Activated B cell treated with CpG ODN at 0.5 μM for 24 hours (primary cell): ENCODE results near the gene GLI3. TPM values are rescaled to one million over a fixed set of nuclear protein-coding genes. Genes with fewer than 3 reads are reported as not detected.

Experiments used
- ATAC-seq: fragments of 200-7000 bp; cut with Tn5 transposase; one replicate; pipeline ENCODE4 v1.10.0; 2021; ENCODE audit warnings: low read depth, mild to moderate bottlenecking, moderate library complexity
- CTCF ChIA-PET: fragments of 350-600 bp; sonication (Branson Sonifier 250); formaldehyde crosslinking; loops from one replicate; lab custom pipeline; 2021; ENCODE audit warnings: antibody characterized with exemption; lab: Charles Lee
- POLR2A ChIA-PET: fragments of 350-600 bp; sonication (Branson Sonifier 250); formaldehyde crosslinking; loops from one replicate; lab custom pipeline; 2021; ENCODE audit warnings: antibody characterized with exemption; lab: Charles Lee
- DNase-seq: peaks from one replicate; pipeline ENCODE4 v3.0.0; 2022
- H3K27ac Mint-ChIP-seq: one replicate; pipeline ENCODE4 v1.8.0; 2020; ENCODE audit warnings: mixed read lengths
- H3K27me3 Mint-ChIP-seq: one replicate; pipeline ENCODE4 v1.8.0; 2021; ENCODE audit warnings: mixed read lengths
- H3K36me3 Mint-ChIP-seq: one replicate; pipeline ENCODE4 v1.8.0; 2021; ENCODE audit warnings: low read depth, mixed read lengths
- H3K4me1 Mint-ChIP-seq: one replicate; pipeline ENCODE4 v1.8.0; 2021; ENCODE audit warnings: mixed read lengths
- H3K4me3 Mint-ChIP-seq: one replicate; pipeline ENCODE4 v1.8.0; 2020; ENCODE audit warnings: mild to moderate bottlenecking, mixed read lengths
- H3K9me3 Mint-ChIP-seq: one replicate; pipeline ENCODE4 v1.8.0; 2020; ENCODE audit warnings: mixed read lengths
- intact Hi-C: fragments of 100-400 bp; cut with micrococcal nuclease; formaldehyde crosslinking; loops from one replicate; pipeline ENCODE4 v1.15.1; 2024
- total RNA-seq: library from RNA; stranded (reverse); gene quantifications from 2 replicates; pipeline ENCODE4 v1.2.3, GENCODE V29; 2022
- TF ChIP-seq, protein P1 (sequence below): fragments of 200-600 bp; IDR thresholded peaks from one replicate; pipeline ENCODE4 v1.8.0; 2022; ENCODE audit warnings: antibody characterized with exemption, mild to moderate bottlenecking

The GLI3 gene
- total RNA-seq, 1 donor from 2014 or later: not detected

DNA sequence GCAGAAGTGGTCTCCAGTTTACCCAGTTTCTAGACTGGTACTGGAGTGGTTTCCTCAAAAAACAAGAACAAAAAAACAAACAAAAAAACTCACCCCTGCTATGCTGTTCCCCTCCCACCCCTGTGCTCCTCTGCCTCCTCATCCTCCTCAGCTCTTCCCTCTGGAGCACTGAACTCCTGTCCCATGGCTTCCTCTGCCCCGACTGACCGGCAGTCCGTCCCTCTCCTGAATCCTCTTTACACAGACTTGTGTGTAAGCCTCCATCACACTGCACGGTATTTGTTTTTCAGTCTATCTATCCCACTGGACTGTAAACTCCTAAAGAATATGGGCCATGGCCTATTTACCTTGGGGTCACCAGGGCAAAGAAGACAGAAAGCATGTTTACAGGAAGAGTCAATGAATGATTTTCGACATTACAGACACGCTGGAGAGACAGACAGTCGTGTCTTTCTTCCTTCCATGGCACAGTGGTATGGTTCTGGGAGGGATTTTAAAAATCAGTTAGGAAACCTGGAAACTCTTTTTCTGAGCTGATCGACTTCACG lies 265.3 kb downstream of the GLI3 start:
- DNase-seq (no peak), ATAC-seq (no peak)
- no peaks in the 10 kb centered on the region for H3K9me3 Mint-ChIP-seq
- peaks cover 3% of the 10 kb centered on the region for H3K27me3 Mint-ChIP-seq
- no peaks in the 10 kb centered on the region for H3K4me1 Mint-ChIP-seq
- ChIA-PET CTCF (no interaction called here), POLR2A (no interaction called here)
- intact Hi-C loops: no loop called here
- TF ChIP-seq, protein P1, sequence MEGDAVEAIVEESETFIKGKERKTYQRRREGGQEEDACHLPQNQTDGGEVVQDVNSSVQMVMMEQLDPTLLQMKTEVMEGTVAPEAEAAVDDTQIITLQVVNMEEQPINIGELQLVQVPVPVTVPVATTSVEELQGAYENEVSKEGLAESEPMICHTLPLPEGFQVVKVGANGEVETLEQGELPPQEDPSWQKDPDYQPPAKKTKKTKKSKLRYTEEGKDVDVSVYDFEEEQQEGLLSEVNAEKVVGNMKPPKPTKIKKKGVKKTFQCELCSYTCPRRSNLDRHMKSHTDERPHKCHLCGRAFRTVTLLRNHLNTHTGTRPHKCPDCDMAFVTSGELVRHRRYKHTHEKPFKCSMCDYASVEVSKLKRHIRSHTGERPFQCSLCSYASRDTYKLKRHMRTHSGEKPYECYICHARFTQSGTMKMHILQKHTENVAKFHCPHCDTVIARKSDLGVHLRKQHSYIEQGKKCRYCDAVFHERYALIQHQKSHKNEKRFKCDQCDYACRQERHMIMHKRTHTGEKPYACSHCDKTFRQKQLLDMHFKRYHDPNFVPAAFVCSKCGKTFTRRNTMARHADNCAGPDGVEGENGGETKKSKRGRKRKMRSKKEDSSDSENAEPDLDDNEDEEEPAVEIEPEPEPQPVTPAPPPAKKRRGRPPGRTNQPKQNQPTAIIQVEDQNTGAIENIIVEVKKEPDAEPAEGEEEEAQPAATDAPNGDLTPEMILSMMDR: no peak
- H3K4me3 Mint-ChIP-seq: no peak overlapping the region
- no peaks in the 10 kb centered on the region for H3K36me3 Mint-ChIP-seq
- no peak overlapping the region for H3K27ac Mint-ChIP-seq

DNA sequence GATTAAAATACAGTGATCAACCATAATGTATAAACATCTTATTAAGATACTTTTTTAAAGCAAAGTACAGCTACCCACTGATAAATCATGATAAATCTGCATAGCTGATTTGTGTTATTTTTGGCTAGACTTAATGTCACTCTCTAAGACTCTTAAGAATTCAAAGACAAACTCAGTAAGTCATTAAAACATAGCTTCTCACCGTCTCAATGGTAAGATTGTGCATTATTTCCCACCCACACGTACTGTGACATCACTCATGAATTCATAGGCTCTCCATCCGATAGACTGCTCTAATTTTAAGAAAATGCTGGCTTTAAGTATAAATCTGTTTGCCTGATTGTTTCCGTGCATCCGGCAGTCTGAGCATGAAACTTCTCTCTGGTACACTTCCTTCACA lies 266.1 kb downstream of the GLI3 start:
- Mint-ChIP-seq H3K36me3 (no peaks in the 10 kb centered on the region), H3K27me3 (no peaks in the 10 kb centered on the region), H3K27ac (no peak overlapping the region), H3K4me1 (no peaks in the 10 kb centered on the region), H3K4me3 (no peak overlapping the region), H3K9me3 (no peaks in the 10 kb centered on the region)
- TF ChIP-seq, protein P1: no peak
- no peak for ATAC-seq
- intact Hi-C loops: no loop called here
- POLR2A ChIA-PET: no interaction called here
- CTCF ChIA-PET: interaction anchor here (1.2 kb wide), 1 partner anchor 8 kb away, joined by 3 read pairs; no protein-coding TSS in a partner anchor
- no peak for DNase-seq

DNA sequence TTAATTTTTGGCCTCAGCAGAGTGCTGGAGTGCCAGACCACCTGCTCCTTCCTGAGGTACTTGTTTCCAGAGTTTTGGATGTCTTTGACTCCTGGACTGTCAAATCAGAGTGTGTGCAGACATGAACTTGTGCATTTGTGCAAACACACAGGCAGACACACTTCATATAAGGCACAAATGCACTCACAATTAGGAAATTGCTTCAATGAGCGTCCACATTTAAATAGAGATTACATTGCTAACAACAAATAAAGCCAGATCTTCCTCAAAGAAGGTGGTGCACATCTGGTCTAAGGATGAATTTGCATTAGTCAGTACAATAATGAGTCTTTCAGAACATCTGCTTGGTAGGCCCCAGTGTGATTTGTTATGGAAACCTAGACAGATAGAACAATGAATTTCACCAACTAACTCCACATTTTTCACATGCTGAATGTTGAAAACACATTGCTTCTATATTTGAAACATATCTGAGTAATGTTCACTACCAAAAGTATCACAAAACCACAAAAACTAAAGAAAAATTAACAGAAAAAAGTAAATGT lies 267.4 kb downstream of the GLI3 start:
- no peak for DNase-seq
- no peaks in the 10 kb centered on the region for H3K36me3 Mint-ChIP-seq
- TF ChIP-seq, protein P1: no peak
- H3K4me3 Mint-ChIP-seq: no peak overlapping the region
- intact Hi-C loops: no loop called here
- CTCF ChIA-PET: no interaction called here
- no peak for ATAC-seq
- no peak overlapping the region for H3K27ac Mint-ChIP-seq
- no peaks in the 10 kb centered on the region for H3K4me1 Mint-ChIP-seq
- H3K27me3 Mint-ChIP-seq: no peaks in the 10 kb centered on the region
- H3K9me3 Mint-ChIP-seq: no peaks in the 10 kb centered on the region
- POLR2A ChIA-PET: no interaction called here

DNA sequence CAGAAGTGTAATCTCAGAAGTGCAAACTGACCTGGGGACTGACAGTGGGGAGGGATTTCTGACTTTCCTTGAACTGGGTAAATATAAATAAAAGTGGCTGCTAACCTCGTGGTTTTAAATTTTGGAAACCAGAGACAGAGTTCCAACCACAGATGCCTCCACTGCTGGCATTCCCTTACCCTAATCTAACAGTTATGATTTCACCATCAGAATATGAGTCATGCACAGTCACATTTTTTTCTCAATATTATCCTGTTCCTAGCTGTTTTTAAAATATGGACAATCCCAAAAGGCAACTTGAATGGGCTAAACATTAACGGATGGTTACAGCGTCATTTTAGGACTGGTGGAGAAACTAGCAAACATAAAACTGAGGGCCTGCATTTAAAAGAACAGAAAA lies 269.9 kb downstream of the GLI3 start:
- TF ChIP-seq, protein P1: no peak
- H3K4me1 Mint-ChIP-seq: no peaks in the 10 kb centered on the region
- ATAC-seq (no peak), DNase-seq (no peak)
- no peak overlapping the region for H3K4me3 Mint-ChIP-seq
- ChIA-PET POLR2A (no interaction called here), CTCF (interaction anchor here (1.0 kb wide), 1 partner anchor 26 kb away, joined by 4 read pairs; no protein-coding TSS in a partner anchor)
- H3K9me3 Mint-ChIP-seq: no peaks in the 10 kb centered on the region
- no peak overlapping the region for H3K27ac Mint-ChIP-seq
- H3K27me3 Mint-ChIP-seq: peaks cover 2% of the 10 kb centered on the region
- no peaks in the 10 kb centered on the region for H3K36me3 Mint-ChIP-seq
- intact Hi-C loops: no loop called here

DNA sequence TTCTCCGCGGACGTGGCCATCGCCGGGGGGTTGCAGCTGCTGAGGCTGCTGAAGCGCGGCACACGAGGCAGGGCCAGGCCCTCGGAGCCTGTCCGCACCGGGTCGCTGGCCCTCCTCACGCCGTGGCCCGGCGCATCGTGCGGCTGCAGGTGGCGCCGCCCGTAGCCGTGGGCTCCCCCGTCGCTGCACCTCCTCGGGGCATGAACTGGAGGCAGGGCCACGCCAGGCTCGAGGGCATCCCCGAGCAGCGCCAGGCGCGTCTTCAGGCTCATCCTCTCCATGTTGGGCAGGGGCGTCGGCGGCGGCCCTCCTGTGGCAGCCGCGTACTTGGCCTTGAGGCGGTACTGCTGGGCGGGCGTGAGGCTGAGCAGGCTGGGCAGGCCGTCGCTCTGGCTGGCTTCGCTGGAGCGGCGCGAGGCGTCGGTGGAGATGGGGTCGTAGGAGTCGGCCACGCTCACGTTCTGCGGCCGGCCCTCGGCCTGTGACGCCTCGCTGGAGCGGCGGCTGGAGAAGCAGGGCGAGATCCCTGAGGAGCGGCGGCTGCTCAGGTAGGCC lies 271.0 kb downstream of the GLI3 start:
- no peak overlapping the region for H3K27ac Mint-ChIP-seq
- H3K9me3 Mint-ChIP-seq: no peaks in the 10 kb centered on the region
- H3K4me1 Mint-ChIP-seq: no peaks in the 10 kb centered on the region
- intact Hi-C loops: no loop called here
- peaks cover 5% of the 10 kb centered on the region for H3K27me3 Mint-ChIP-seq
- no peak overlapping the region for H3K4me3 Mint-ChIP-seq
- ChIA-PET POLR2A (no interaction called here), CTCF (no interaction called here)
- TF ChIP-seq, protein P1: no peak
- DNase-seq (no peak), ATAC-seq (no peak)
- no peaks in the 10 kb centered on the region for H3K36me3 Mint-ChIP-seq
